Choroid plexus epithelial cell (primary cell): ENCODE data around the gene CACNA1D.

Source experiments
- DNase-seq: peaks from one replicate; pipeline ENCODE4 v3.0.0-alpha.2; 2010; ENCODE audit warnings: low read depth
- H3K4me3 ChIP-seq: 2 replicates; pipeline ENCODE4 v1.5.1; 2011; ENCODE audit warnings: low read depth, mild to moderate bottlenecking, control low read depth, low read length, moderate library complexity
- TF ChIP-seq, protein P1 (sequence below): conservative IDR thresholded peaks from 2 replicates; pipeline ENCODE4 v1.5.1; 2011; ENCODE audit warnings: low read depth, mild to moderate bottlenecking, control low read depth, inconsistent platforms, low read length, moderate library complexity

CACNA1D gene

GRCh38 chr3:53709256-53709655 is 214.8 kb downstream of the CACNA1D start:
- TF ChIP-seq, protein P1, sequence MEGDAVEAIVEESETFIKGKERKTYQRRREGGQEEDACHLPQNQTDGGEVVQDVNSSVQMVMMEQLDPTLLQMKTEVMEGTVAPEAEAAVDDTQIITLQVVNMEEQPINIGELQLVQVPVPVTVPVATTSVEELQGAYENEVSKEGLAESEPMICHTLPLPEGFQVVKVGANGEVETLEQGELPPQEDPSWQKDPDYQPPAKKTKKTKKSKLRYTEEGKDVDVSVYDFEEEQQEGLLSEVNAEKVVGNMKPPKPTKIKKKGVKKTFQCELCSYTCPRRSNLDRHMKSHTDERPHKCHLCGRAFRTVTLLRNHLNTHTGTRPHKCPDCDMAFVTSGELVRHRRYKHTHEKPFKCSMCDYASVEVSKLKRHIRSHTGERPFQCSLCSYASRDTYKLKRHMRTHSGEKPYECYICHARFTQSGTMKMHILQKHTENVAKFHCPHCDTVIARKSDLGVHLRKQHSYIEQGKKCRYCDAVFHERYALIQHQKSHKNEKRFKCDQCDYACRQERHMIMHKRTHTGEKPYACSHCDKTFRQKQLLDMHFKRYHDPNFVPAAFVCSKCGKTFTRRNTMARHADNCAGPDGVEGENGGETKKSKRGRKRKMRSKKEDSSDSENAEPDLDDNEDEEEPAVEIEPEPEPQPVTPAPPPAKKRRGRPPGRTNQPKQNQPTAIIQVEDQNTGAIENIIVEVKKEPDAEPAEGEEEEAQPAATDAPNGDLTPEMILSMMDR: no peak
- H3K4me3 ChIP-seq: no peak overlapping the region
- no peak for DNase-seq

- TF ChIP-seq, protein P1: peak; percentile 85
- peak; percentile 80 for DNase-seq
- no peak overlapping the region for H3K4me3 ChIP-seq
These were observed 215.7 kb downstream of the CACNA1D start for GRCh38 chr3:53709860-53710674.

GRCh38 chr3:53711387-53711786 is 217.0 kb downstream of the CACNA1D start:
- TF ChIP-seq, protein P1: no peak
- H3K4me3 ChIP-seq: no peak overlapping the region

DNA sequence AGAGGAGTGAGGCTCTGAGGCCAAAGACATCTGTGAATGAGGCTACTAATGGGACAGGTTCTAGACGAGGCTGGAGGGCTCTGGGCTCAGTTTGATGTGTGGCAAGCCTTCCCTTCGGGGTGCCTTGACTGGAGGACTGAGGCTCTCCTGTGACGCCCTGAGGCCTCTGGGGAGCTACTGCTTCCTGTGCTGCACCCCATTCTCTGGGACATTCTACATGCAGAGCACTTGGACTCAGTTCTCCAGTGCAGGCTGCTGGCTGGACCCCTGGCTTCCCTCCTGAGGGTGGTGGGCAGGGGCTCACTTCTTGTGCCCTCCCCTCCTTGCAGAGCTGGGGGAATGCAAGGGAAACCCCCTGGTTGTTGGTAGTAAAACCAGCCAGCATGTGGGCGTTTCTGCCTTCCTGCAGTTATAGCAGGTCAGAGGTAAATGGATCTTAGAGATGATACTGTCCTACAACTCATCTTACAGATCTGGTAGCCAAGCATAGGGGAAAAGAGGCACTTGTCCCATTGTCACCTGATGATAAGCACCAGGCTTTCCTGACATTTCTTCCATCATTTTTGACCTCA is 218.5 kb downstream of the CACNA1D start:
- TF ChIP-seq, protein P1: no peak
- no peak for DNase-seq
- no peak overlapping the region for H3K4me3 ChIP-seq

More at GRCh38 chr3:53711387-53711786, 217.0 kb downstream of the CACNA1D start:
- DNase-seq: no peak

DNA sequence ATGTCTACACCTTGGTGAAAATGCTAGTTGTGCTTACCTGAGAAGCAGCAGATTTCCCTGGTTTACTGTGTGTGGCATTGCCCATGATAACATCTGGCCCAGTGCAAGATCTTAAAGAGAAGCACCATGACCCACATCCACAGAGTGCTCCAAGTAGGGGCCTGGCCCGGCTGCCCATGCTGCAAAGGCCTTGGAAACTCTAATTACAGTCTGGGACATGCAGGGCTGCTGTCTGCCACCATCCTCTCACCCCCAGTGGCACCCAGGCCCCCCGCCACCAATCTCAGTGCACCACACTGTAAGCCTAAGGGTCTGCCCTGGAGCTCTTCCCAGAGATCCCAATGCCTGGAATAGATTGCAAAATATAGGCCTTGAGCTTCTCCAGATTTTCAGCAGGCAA is 219.2 kb downstream of the CACNA1D start:
- TF ChIP-seq, protein P1: no peak
- H3K4me3 ChIP-seq: no peak overlapping the region
- DNase-seq: no peak

DNA sequence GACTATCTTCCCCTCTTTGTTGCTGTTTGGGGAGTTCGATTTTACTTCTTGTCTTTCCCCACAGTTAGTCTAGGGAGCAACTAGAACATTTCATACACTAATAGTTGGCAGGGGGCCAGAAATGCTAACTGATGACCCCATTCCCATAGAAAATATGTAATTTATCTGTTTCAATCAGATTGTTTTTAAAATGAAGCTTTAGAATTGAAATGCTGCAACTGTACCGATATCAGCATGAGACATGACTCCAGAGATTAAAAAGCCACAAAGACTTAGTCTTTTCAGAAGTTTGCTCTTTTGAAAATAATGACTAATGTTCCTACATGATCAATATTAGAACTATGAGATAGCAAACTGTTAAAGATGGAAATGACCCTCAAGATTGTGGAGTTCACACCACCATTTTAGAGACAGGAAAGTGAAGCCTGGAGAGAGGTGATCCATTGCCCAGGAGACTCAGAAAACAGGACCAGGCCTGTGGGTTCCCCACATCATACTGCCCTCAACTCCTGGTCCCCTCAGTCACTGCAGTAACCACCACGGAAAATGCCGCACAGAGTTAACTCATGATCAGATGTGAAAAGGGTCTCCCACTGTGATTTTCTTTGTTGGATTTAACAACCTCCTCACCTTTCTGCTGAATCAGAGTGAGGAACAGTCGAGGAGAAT is 221.5 kb downstream of the CACNA1D start:
- peak; percentile 67 for DNase-seq
- TF ChIP-seq, protein P1: no peak
- H3K4me3 ChIP-seq: no peak overlapping the region
